Measurements from ENCODE around the gene CLOCK. TPM values are rescaled to one million over a fixed set of nuclear protein-coding genes. Genes with fewer than 3 reads are reported as not detected.

CLOCK gene
- total and polyA plus RNA-seq, 2 of the 13 experiments (the other 11 are each of a cell fraction or from before 2014, with no cell fraction given) = 8.8 to 13.5 TPM

DNA sequence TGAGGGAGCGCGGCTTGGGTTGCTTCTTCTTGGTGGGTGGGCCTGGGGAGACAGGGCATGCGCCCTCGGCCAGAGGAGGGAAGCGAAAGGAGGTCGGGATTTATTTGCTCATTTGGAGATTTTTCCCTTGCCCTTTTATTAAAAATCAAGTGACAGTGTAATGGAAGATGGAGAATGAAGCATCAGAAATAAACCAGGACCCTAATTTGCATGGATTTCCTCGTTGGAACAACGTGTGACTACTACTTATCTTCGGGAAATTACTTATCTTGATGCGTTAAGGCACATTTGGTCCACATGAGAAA lies 709 bp upstream of the CLOCK start (continued):
- TF ChIP-seq, protein P1, sequence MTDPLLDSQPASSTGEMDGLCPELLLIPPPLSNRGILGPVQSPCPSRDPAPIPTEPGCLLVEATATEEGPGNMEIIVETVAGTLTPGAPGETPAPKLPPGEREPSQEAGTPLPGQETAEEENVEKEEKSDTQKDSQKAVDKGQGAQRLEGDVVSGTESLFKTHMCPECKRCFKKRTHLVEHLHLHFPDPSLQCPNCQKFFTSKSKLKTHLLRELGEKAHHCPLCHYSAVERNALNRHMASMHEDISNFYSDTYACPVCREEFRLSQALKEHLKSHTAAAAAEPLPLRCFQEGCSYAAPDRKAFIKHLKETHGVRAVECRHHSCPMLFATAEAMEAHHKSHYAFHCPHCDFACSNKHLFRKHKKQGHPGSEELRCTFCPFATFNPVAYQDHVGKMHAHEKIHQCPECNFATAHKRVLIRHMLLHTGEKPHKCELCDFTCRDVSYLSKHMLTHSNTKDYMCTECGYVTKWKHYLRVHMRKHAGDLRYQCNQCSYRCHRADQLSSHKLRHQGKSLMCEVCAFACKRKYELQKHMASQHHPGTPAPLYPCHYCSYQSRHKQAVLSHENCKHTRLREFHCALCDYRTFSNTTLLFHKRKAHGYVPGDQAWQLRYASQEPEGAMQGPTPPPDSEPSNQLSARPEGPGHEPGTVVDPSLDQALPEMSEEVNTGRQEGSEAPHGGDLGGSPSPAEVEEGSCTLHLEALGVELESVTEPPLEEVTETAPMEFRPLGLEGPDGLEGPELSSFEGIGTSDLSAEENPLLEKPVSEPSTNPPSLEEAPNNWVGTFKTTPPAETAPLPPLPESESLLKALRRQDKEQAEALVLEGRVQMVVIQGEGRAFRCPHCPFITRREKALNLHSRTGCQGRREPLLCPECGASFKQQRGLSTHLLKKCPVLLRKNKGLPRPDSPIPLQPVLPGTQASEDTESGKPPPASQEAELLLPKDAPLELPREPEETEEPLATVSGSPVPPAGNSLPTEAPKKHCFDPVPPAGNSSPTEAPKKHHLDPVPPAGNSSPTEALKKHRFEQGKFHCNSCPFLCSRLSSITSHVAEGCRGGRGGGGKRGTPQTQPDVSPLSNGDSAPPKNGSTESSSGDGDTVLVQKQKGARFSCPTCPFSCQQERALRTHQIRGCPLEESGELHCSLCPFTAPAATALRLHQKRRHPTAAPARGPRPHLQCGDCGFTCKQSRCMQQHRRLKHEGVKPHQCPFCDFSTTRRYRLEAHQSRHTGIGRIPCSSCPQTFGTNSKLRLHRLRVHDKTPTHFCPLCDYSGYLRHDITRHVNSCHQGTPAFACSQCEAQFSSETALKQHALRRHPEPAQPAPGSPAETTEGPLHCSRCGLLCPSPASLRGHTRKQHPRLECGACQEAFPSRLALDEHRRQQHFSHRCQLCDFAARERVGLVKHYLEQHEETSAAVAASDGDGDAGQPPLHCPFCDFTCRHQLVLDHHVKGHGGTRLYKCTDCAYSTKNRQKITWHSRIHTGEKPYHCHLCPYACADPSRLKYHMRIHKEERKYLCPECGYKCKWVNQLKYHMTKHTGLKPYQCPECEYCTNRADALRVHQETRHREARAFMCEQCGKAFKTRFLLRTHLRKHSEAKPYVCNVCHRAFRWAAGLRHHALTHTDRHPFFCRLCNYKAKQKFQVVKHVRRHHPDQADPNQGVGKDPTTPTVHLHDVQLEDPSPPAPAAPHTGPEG (CRISPR knock-in tag; IDR thresholded peaks at IDR 0.05) = 0 out of 2 replicates have a peak, but pooled peaks have one; percentile 19
- TF ChIP-seq, protein P2, sequence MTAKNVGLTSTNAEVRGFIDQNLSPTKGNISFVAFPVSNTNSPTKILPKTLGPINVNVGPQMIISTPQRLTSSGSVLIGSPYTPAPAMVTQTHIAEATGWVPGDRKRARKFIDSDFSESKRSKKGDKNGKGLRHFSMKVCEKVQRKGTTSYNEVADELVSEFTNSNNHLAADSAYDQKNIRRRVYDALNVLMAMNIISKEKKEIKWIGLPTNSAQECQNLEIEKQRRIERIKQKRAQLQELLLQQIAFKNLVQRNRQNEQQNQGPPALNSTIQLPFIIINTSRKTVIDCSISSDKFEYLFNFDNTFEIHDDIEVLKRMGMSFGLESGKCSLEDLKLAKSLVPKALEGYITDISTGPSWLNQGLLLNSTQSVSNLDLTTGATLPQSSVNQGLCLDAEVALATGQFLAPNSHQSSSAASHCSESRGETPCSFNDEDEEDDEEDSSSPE (CRISPR knock-in tag; IDR thresholded peaks at IDR 0.05) = no peak
- TF ChIP-seq, protein P3, sequence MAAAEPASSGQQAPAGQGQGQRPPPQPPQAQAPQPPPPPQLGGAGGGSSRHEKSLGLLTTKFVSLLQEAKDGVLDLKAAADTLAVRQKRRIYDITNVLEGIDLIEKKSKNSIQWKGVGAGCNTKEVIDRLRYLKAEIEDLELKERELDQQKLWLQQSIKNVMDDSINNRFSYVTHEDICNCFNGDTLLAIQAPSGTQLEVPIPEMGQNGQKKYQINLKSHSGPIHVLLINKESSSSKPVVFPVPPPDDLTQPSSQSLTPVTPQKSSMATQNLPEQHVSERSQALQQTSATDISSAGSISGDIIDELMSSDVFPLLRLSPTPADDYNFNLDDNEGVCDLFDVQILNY (CRISPR knock-in tag; conservative IDR thresholded peaks at IDR 0.05) = no peak
- TF ChIP-seq, protein P4, sequence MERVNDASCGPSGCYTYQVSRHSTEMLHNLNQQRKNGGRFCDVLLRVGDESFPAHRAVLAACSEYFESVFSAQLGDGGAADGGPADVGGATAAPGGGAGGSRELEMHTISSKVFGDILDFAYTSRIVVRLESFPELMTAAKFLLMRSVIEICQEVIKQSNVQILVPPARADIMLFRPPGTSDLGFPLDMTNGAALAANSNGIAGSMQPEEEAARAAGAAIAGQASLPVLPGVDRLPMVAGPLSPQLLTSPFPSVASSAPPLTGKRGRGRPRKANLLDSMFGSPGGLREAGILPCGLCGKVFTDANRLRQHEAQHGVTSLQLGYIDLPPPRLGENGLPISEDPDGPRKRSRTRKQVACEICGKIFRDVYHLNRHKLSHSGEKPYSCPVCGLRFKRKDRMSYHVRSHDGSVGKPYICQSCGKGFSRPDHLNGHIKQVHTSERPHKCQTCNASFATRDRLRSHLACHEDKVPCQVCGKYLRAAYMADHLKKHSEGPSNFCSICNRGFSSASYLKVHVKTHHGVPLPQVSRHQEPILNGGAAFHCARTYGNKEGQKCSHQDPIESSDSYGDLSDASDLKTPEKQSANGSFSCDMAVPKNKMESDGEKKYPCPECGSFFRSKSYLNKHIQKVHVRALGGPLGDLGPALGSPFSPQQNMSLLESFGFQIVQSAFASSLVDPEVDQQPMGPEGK (CRISPR knock-in tag; IDR thresholded peaks at IDR 0.05) = no peak
- TF ChIP-seq, protein P5, sequence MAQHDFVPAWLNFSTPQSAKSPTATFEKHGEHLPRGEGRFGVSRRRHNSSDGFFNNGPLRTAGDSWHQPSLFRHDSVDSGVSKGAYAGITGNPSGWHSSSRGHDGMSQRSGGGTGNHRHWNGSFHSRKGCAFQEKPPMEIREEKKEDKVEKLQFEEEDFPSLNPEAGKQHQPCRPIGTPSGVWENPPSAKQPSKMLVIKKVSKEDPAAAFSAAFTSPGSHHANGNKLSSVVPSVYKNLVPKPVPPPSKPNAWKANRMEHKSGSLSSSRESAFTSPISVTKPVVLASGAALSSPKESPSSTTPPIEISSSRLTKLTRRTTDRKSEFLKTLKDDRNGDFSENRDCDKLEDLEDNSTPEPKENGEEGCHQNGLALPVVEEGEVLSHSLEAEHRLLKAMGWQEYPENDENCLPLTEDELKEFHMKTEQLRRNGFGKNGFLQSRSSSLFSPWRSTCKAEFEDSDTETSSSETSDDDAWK (CRISPR knock-in tag; IDR thresholded peaks at IDR 0.05) = no peak
- no peak for TF ChIP-seq ARNTL (CRISPR knock-in tag; IDR thresholded peaks at IDR 0.05)
- TF ChIP-seq ZNF747 (CRISPR knock-in tag; IDR thresholded peaks at IDR 0.05; ENCODE audit: borderline replicate concordance) = no peak
- TF ChIP-seq ONECUT2 (CRISPR knock-in tag; IDR thresholded peaks at IDR 0.05) = no peak
- TF ChIP-seq SMAD3 (CRISPR knock-in tag; IDR thresholded peaks at IDR 0.05) = 0 out of 2 replicates have a peak, but pooled peaks have one; percentile 0
- TF ChIP-seq, protein P6, sequence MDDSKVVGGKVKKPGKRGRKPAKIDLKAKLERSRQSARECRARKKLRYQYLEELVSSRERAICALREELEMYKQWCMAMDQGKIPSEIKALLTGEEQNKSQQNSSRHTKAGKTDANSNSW (CRISPR knock-in tag; IDR thresholded peaks at IDR 0.05; ENCODE audit: borderline replicate concordance) = no peak
- no peak for TF ChIP-seq JDP2 (CRISPR knock-in tag; IDR thresholded peaks at IDR 0.05; ENCODE audit: borderline replicate concordance)
- TF ChIP-seq SETDB1 (CRISPR knock-in tag; IDR thresholded peaks at IDR 0.05; ENCODE audit: borderline replicate concordance) = no peak
- no peak for TF ChIP-seq ZNF543 (CRISPR knock-in tag; IDR thresholded peaks at IDR 0.05)
